Colon (tissue), 2 donors: Measurements from ENCODE around the gene PLEKHA8.

Experiments used
- FAIRE-seq: peaks from 2 replicates; lab custom pipeline; 2012; peaks lifted over from hg19 to GRCh38; lab: Jason Lieb, UNC
- donor health status: control.
- donor health status: control.

The PLEKHA8 gene

GRCh38 chr7:30028216-30028748 lies at the start of gene PLEKHA8:
Gene PLEKHA8 (plus strand): TSS chr7:30028412. CDS start chr7:30028763, 351 bp downstream.
- no peak for FAIRE-seq

GRCh38 chr7:29980151-29980550 lies 48.1 kb upstream of the PLEKHA8 start:
- no peak for FAIRE-seq

GRCh38 chr7:29987083-29987482 lies 41.1 kb upstream of the PLEKHA8 start:
- no peak for FAIRE-seq

GRCh38 chr7:29987811-29988317 lies 40.3 kb upstream of the PLEKHA8 start:
- no peak for FAIRE-seq

- FAIRE-seq, result no peak
Observed at GRCh38 chr7:29988424-29989256, 39.6 kb upstream of the PLEKHA8 start.

GRCh38 chr7:29989257-29989995 lies 38.8 kb upstream of the PLEKHA8 start, which contains the start of gene SCRN1:
Gene SCRN1 (minus strand): TSS chr7:29989801. CDS start chr7:29969067, 20,734 bp downstream.
- no peak for FAIRE-seq

GRCh38 chr7:29990931-29991330 lies 37.3 kb upstream of the PLEKHA8 start:
- FAIRE-seq, result no peak

- no peak for FAIRE-seq
Observed at GRCh38 chr7:29991937-29992336, 36.3 kb upstream of the PLEKHA8 start.

- no peak for FAIRE-seq
Observed at GRCh38 chr7:29993140-29993539, 35.1 kb upstream of the PLEKHA8 start.

- peak; percentile 47 for FAIRE-seq
Observed at GRCh38 chr7:29995652-29996051, 32.6 kb upstream of the PLEKHA8 start.

GRCh38 chr7:29996321-29996720 lies 31.9 kb upstream of the PLEKHA8 start:
- no peak for FAIRE-seq

GRCh38 chr7:29998489-29998888 lies 29.7 kb upstream of the PLEKHA8 start:
- no peak for FAIRE-seq

- no peak for FAIRE-seq
Observed at GRCh38 chr7:30001998-30002397, 26.2 kb upstream of the PLEKHA8 start.

- FAIRE-seq, result no peak
Observed at GRCh38 chr7:30003098-30003497, 25.1 kb upstream of the PLEKHA8 start.

GRCh38 chr7:30005464-30005863 lies 22.7 kb upstream of the PLEKHA8 start:
- no peak for FAIRE-seq

GRCh38 chr7:30010021-30010420 lies 18.2 kb upstream of the PLEKHA8 start:
- FAIRE-seq, result no peak

- no peak for FAIRE-seq
Observed at GRCh38 chr7:30012757-30013156, 15.5 kb upstream of the PLEKHA8 start.

- no peak for FAIRE-seq
Observed at GRCh38 chr7:30018451-30018850, 9.8 kb upstream of the PLEKHA8 start.

- FAIRE-seq, result no peak
Observed at GRCh38 chr7:30019387-30019786, 8.8 kb upstream of the PLEKHA8 start.

GRCh38 chr7:30019960-30020359 lies 8.3 kb upstream of the PLEKHA8 start:
- FAIRE-seq, result no peak

- no peak for FAIRE-seq
Observed at GRCh38 chr7:30020535-30020934, 7.7 kb upstream of the PLEKHA8 start.

GRCh38 chr7:30022991-30023390 lies 5.2 kb upstream of the PLEKHA8 start:
- no peak for FAIRE-seq

GRCh38 chr7:30023524-30023923 lies 4.7 kb upstream of the PLEKHA8 start:
- no peak for FAIRE-seq
